ENCODE results near the gene CARHSP1. TPM values are rescaled to one million over a fixed set of nuclear protein-coding genes. Genes with fewer than 3 reads are reported as not detected.
A peak's percentile ranks its signal among the peaks of the same experiment; 100 is the strongest.

Gene CARHSP1
- total and polyA plus RNA-seq, 2 of the 8 experiments (the other 6 are each of a cell fraction or from before 2014, with no cell fraction given) = 292 to 300 TPM

DNA sequence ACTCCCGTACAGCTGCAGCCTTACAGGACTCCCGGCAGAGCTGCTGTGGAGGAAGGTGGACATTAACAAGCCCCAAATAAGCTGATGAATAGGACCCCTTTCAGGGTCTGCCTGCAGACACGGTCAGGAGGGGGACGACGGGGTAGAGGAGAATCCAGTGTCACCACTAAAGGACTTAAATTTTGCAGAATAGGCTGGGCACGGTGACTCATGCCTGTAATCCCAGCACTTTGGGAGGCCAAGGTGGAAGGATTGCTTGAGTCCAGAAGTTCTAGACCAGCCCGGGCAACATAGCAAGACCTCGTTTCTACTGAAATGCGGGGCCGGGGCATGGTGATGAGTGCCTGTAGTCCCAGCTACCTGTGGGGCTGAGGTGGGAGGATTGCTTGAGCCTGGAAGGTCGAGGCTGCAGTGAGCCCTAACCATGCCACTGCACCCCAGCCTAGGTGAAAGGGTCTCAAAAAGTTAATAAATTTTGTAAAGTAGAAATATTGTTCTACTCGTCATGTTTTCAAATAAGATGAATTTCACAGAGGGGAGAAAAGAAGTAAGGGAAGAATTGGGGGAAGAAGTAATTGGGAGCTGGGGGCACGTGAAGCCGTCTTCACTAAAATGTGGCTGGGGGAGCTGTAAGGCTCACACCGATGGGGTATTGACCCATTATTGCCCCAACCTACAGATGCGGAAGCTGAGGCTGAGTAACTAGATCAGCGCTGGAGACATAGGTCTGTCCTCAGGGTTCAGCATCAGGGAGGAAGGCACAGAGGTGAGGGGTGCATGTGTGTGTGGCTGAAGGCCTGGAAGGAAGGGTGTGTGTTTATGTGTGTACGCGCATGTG lies 18.0 kb upstream of the CARHSP1 start:
- Histone ChIP-seq H4K20me1 (replicated peaks in 1 of 2; ENCODE audit: control insufficient read depth in 1 of 2, insufficient read depth in 2 of 2, low read length in 2 of 2) (peaks cover 2 to 13% of the 10 kb centered on the region in 2 experiments), H2BK12ac (ENCODE audit: low read depth, low read length) (no peak overlapping the region), H3K27ac (ENCODE audit: low read depth, low read length) (no peak overlapping the region), H4K8ac (ENCODE audit: extremely low read depth, insufficient read depth, low read length) (no peak overlapping the region; the same call in 1 of the 2 replicates), H4K91ac (replicated peaks; ENCODE audit: insufficient read length, low read length) (no peak overlapping the region), H3K79me1 (ENCODE audit: low read depth, low read length) (no peaks in the 10 kb centered on the region), H3K4me2 (ENCODE audit: insufficient read depth in 1 of 2, low read depth in 2 of 2, low read length in 2 of 2) (0 out of 4 replicates have a peak overlapping the region, but pooled peaks of 1 of the 2 experiments have one; percentile 17), H3K4ac (replicated peaks; ENCODE audit: insufficient read length, low read depth, low read length) (no peak overlapping the region), H3K79me2 (ENCODE audit: control insufficient read depth in 1 of 2, insufficient read depth in 2 of 2, low read length in 2 of 2) (no peaks in the 10 kb centered on the region), H3K36me3 (ENCODE audit: control insufficient read depth in 2 of 4, insufficient read depth in 4 of 4, low read length in 3 of 4) (peaks cover 8 to 17% (median 12%) of the 10 kb centered on the region in 4 experiments; a peak in 7 of 8 replicates), H3K18ac (ENCODE audit: extremely low read depth, low read length) (no peak overlapping the region), H3K4me3 (ENCODE audit: extremely low read depth in 1 of 4, insufficient read depth in 2 of 4, low read depth in 3 of 4, low read length in 4 of 4) (no peak overlapping the region), H2AK5ac (ENCODE audit: low read depth, low read length) (0 out of 2 replicates have a peak overlapping the region, but pooled peaks have one; percentile 53), H2BK15ac (ENCODE audit: low read length) (no peak overlapping the region), H3K4me1 (replicated peaks in 1 of 4; ENCODE audit: control insufficient read depth in 3 of 4, insufficient read depth in 4 of 4, low read length in 3 of 4) (peaks cover 0 to 17% (median 9%) of the 10 kb centered on the region in 4 experiments; a peak in 5 of 7 replicates), H3K9me3 (ENCODE audit: insufficient read depth in 2 of 2, low read depth in 1 of 2, low read length in 1 of 2) (no peaks in the 10 kb centered on the region), H2BK5ac (ENCODE audit: low read depth, low read length) (peak overlapping the region; percentile 21; the same call in 1 of the 2 replicates), H3K9ac (replicated peaks in 1 of 4; ENCODE audit: extremely low read depth in 1 of 4, low read depth in 3 of 4, low read length in 3 of 4) (no peak overlapping the region), H3K27me3 (replicated peaks in 1 of 4; ENCODE audit: control insufficient read depth in 3 of 4, extremely low read depth in 1 of 4, insufficient read depth in 3 of 4, low read length in 3 of 4) (no peaks in the 10 kb centered on the region), H4K5ac (ENCODE audit: insufficient read length, low read depth, low read length) (no peak overlapping the region), H3K56ac (replicated peaks; ENCODE audit: insufficient read length, low read depth, low read length) (no peak overlapping the region), H3K14ac (ENCODE audit: insufficient read length) (no peak overlapping the region), H2BK120ac (replicated peaks; ENCODE audit: low read depth, low read length) (no peak overlapping the region), H2AFZ (ENCODE audit: low read length) (no peak overlapping the region), H3K23ac (ENCODE audit: insufficient read length) (no peak overlapping the region), H2BK20ac (ENCODE audit: low read length) (no peak overlapping the region), H3K23me2 (ENCODE audit: low read depth, low read length) (no peaks in the 10 kb centered on the region)
- DNase-seq (ENCODE audit: low read depth in 1 of 2, low spot score in 2 of 2) (no peak), FAIRE-seq (no peak)
- POLR2A ChIA-PET (ENCODE audit: partially characterized antibody) = interaction anchor here (0.5 to 29.1 kb wide), 6 partner anchors 11 to 58 kb away, joined by 3 to 456 read pairs (median 4); partner anchors contain the start of gene CARHSP1
- 87% methylated on average over 19 of the region's 19 CpGs; no CpG with 5 or more reads in 1 of the 2 experiments for WGBS, 2 experiments (ENCODE audit: extremely low coverage in 1 of 2, insufficient coverage in 1 of 2, insufficient read length in 1 of 2, insufficient replicate concordance in 2 of 2, low coverage in 1 of 2, low lambda C conversion rate in 2 of 2, missing lambda C conversion rate in 1 of 2)
- CTCF ChIA-PET (ENCODE audit: partially characterized antibody) = interaction anchor here (0.5 to 4.0 kb wide), 12 partner anchors 8 to 247 kb away, joined by 3 to 14 read pairs (median 4); no protein-coding TSS in a partner anchor
- TF ChIP-seq RNF2 (IDR thresholded peaks at IDR 0.05; ENCODE audit: borderline replicate concordance, low read depth, low read length, missing control alignments, poor library complexity, severe bottlenecking) = no peak
- no peak for TF ChIP-seq CREB1 (IDR thresholded peaks at IDR 0.05)
- TF ChIP-seq YY1 (IDR thresholded peaks at IDR 0.05; ENCODE audit: low read depth, low read length) = no peak
- TF ChIP-seq KDM5A (IDR thresholded peaks at IDR 0.05; ENCODE audit: low read length) = no peak
- TF ChIP-seq SIX5 (IDR thresholded peaks at IDR 0.05; ENCODE audit: low read depth, low read length) = no peak
- TF ChIP-seq ATF2 (IDR thresholded peaks at IDR 0.05; ENCODE audit: low read length) = no peak
- TF ChIP-seq SUZ12 (IDR thresholded peaks at IDR 0.05; ENCODE audit: low read length) = no peak
- no peak for TF ChIP-seq KDM4A (IDR thresholded peaks at IDR 0.05; ENCODE audit: low read depth, low read length, severe bottlenecking)
- no peak for TF ChIP-seq SAP30 (IDR thresholded peaks at IDR 0.05; ENCODE audit: insufficient read depth, insufficient replicate concordance, low read length)
